Panc1 (cell line): ENCODE results near the gene SIL1. TPM values are rescaled to one million over a fixed set of nuclear protein-coding genes. Genes with fewer than 3 reads are reported as not detected.

Experiments used
- ATAC-seq: fragments of 200-7000 bp; cut with Tn5 transposase; 2 replicates; pipeline ENCODE4 v1.9.1; 2020; ENCODE audit warnings: mild to moderate bottlenecking, moderate library complexity
- BruUV-seq: library from RNA; stranded (reverse); fragments of 400-500 nt; replicated peaks from 2 replicates; lab custom pipeline; 2021; lab: Mats Ljungman, UMichigan
- CTCF ChIA-PET: fragments of 300-600 bp; sonication (Branson Sonifier 250); formaldehyde crosslinking; loops from one replicate; lab custom pipeline; 2022; ENCODE audit warnings: antibody characterized with exemption; lab: Charles Lee
- POLR2A ChIA-PET: fragments of 300-600 bp; sonication (Branson Sonifier 250); formaldehyde crosslinking; loops from one replicate; lab custom pipeline; 2022; ENCODE audit warnings: antibody characterized with exemption; lab: Charles Lee
- DNase-seq: peaks from one replicate; pipeline ENCODE4 v3.0.0-alpha.2; 2010; ENCODE audit warnings: low read depth, low spot score
- H3K27ac ChIP-seq: 2 replicates; pipeline ENCODE4 v1.5.1; 2011; ENCODE audit warnings: mild to moderate bottlenecking, low read length, inconsistent platforms
- H3K27me3 ChIP-seq: fragments of 200-500 bp; sonication (Bioruptor generic); 2 replicates; pipeline ENCODE4 v1.6.0; 2014; ENCODE audit warnings: low read length, inconsistent platforms; ENCODE audit not compliant: control insufficient read depth, insufficient read depth
- H3K36me3 ChIP-seq: fragments of 200-500 bp; sonication (Bioruptor generic); 2 replicates; pipeline ENCODE4 v1.5.1; 2014; ENCODE audit warnings: inconsistent platforms, mild to moderate bottlenecking, low read length, moderate library complexity; ENCODE audit not compliant: control insufficient read depth, insufficient read depth
- H3K4me1 ChIP-seq: 2 replicates; pipeline ENCODE4 v1.5.1; 2011; ENCODE audit warnings: inconsistent platforms, mild to moderate bottlenecking, low read length, moderate library complexity; ENCODE audit not compliant: control insufficient read depth, insufficient read depth
- H3K4me3 ChIP-seq, 2 experiments: 2 replicates each; pipeline ENCODE4 v1.5.1; 2011 to 2012; ENCODE audit warnings: low read depth in 2 of 2, low read length in 2 of 2, mild to moderate bottlenecking in 2 of 2, inconsistent platforms in 1 of 2, moderate library complexity in 1 of 2
- H3K9me3 ChIP-seq: fragments of 200-500 bp; sonication (Bioruptor generic); 2 replicates; pipeline ENCODE4 v1.5.1; 2014; ENCODE audit warnings: low read depth, mild to moderate bottlenecking, inconsistent platforms, low read length, moderate library complexity; ENCODE audit not compliant: control insufficient read depth, insufficient read depth
- CTCF ChIP-seq: fragments of 450-650 bp; IDR thresholded peaks from 2 replicates; pipeline ENCODE4 v1.5.1; 2017; ENCODE audit warnings: mild to moderate bottlenecking
- POLR2AphosphoS5 ChIP-seq: IDR thresholded peaks from 2 replicates; pipeline ENCODE4 v1.6.1; 2012; ENCODE audit warnings: mild to moderate bottlenecking, low read depth, low read length, moderate library complexity
- REST ChIP-seq, 2 experiments: IDR thresholded peaks; 2 replicates each; pipeline ENCODE4 v1.6.1; 2011 to 2012; ENCODE audit warnings: low read depth in 2 of 2, control low read depth in 1 of 2, low read length in 1 of 2, mild to moderate bottlenecking in 1 of 2, moderate library complexity in 1 of 2; ENCODE audit not compliant: insufficient read depth in 1 of 2
- SIN3A ChIP-seq: IDR thresholded peaks from 2 replicates; pipeline ENCODE4 v1.6.1; 2012; ENCODE audit warnings: low read depth, mild to moderate bottlenecking, low read length, moderate library complexity, borderline replicate concordance; ENCODE audit not compliant: insufficient read depth
- TCF7L2 ChIP-seq: IDR thresholded peaks from 2 replicates; pipeline ENCODE4 v1.6.1; 2011; ENCODE audit warnings: mild to moderate bottlenecking, low read depth, low read length, inconsistent platforms
- in situ Hi-C: cut with HindIII; loops from 2 replicates; pipeline ENCODE4 v1.10.0; 2016; ENCODE audit warnings: low sequenced_read_pairs, low pct_unique_long_range_greater_than_20kb
- intact Hi-C: fragments of 100-400 bp; cut with micrococcal nuclease; formaldehyde crosslinking; loops from one replicate; pipeline ENCODE4 v1.10.0; 2022; ENCODE audit not compliant: unreplicated experiment
- total RNA-seq: library from RNA; stranded (reverse); gene quantifications from one replicate; pipeline ENCODE4 v1.2.1, GENCODE V29; 2021; ENCODE audit not compliant: unreplicated experiment

SIL1 gene
- total RNA-seq, 1 experiment from 2014 or later = 35.4 TPM

GRCh38 chr5:139199321-139199720, 1.2 kb upstream of the SIL1 start:
- ChIA-PET POLR2A (interaction anchor here (1.6 kb wide), 1 partner anchor 24 kb away, joined by 3 read pairs; no protein-coding TSS in a partner anchor), CTCF (no interaction called here)
- Histone ChIP-seq H3K36me3 (peaks cover 2% of the 10 kb centered on the region; the same call in 1 of the 2 replicates), H3K9me3 (no peaks in the 10 kb centered on the region), H3K4me1 (peaks cover 5% of the 10 kb centered on the region; the same call in 1 of the 2 replicates), H3K27ac (no peak overlapping the region), H3K27me3 (no peaks in the 10 kb centered on the region), H3K4me3 (no peak overlapping the region)
- in situ Hi-C loops (no loop called here), intact Hi-C loops (no loop called here)
- BruUV-seq = no TSS peak
- TF ChIP-seq REST (IDR thresholded peaks at IDR 0.05; ENCODE audit: insufficient read depth in 1 of 2, low read depth in 2 of 2, low read length in 1 of 2) (no peak), TCF7L2 (no peak), SIN3A (no peak), POLR2AphosphoS5 (no peak), CTCF (no peak)
- DNase-seq (no peak), ATAC-seq (no peak)

- CTCF ChIA-PET = no interaction called here
- Histone ChIP-seq H3K36me3 (peaks cover 2% of the 10 kb centered on the region; the same call in 1 of the 2 replicates), H3K27ac (no peak overlapping the region), H3K27me3 (no peaks in the 10 kb centered on the region), H3K9me3 (no peaks in the 10 kb centered on the region), H3K4me1 (peaks cover 5% of the 10 kb centered on the region; the same call in 1 of the 2 replicates), H3K4me3 (no peak overlapping the region)
- DNase-seq (no peak), ATAC-seq (no peak)
- BruUV-seq = no TSS peak
- TF ChIP-seq REST (IDR thresholded peaks at IDR 0.05; ENCODE audit: insufficient read depth in 1 of 2, low read depth in 2 of 2, low read length in 1 of 2) = no peak
- TF ChIP-seq SIN3A = no peak
- TF ChIP-seq POLR2AphosphoS5 = no peak
- no peak for TF ChIP-seq CTCF
- no peak for TF ChIP-seq TCF7L2
- in situ Hi-C loops = no loop called here
- POLR2A ChIA-PET = no interaction called here
- intact Hi-C loops = no loop called here
Measured at GRCh38 chr5:139196296-139196956, 1.7 kb downstream of the SIL1 start.
